HEK293 (cell line): ENCODE measurements around the gene MEGF9.

Source experiments
- CTCF ChIA-PET: fragments of 350-600 bp; formaldehyde crosslinking; extraction: SDS; loops from one replicate; lab custom pipeline; 2021; ENCODE audit warnings: antibody characterized with exemption; lab: Yijun Ruan, JAX
- POLR2A ChIA-PET: fragments of 300-600 bp; formaldehyde crosslinking; extraction: SDS; loops from one replicate; lab custom pipeline; 2020; ENCODE audit warnings: antibody characterized with exemption, inconsistent platforms; lab: Yijun Ruan, JAX
- H3K27ac ChIP-seq: fragments of 200-500 bp; sonication (Bioruptor generic); 2 replicates; pipeline ENCODE4 v1.5.1; 2014; ENCODE audit warnings: low read depth, low read length, control low read depth, inconsistent platforms; ENCODE audit errors: extremely low read depth
- H3K36me3 ChIP-seq, 2 experiments: fragments of 200-500 bp in 1 of 2; sonication (Bioruptor generic) in 1 of 2; 1 replicate in 1 of 2; 2 replicates in 1 of 2; pipeline ENCODE4 v1.5.1; 2014 to 2017; ENCODE audit warnings: inconsistent platforms in 2 of 2, low read length in 2 of 2; ENCODE audit not compliant: control insufficient read depth in 2 of 2, insufficient read depth in 1 of 2
- H3K4me1 ChIP-seq: fragments of 200-500 bp; sonication (Bioruptor generic); 2 replicates; pipeline ENCODE4 v1.5.1; 2014; ENCODE audit warnings: mild to moderate bottlenecking, low read length, inconsistent platforms; ENCODE audit not compliant: control insufficient read depth, insufficient read depth
- H3K4me3 ChIP-seq: 2 replicates; pipeline ENCODE4 v1.5.1; 2011; ENCODE audit warnings: low read depth, mild to moderate bottlenecking, control low read depth, low read length, moderate library complexity
- H3K9me3 ChIP-seq: fragments of 200-500 bp; sonication (Bioruptor generic); 2 replicates; pipeline ENCODE4 v1.5.1; 2014; ENCODE audit warnings: low read depth, low read length, inconsistent platforms; ENCODE audit not compliant: control insufficient read depth, insufficient read depth
- BCL11A ChIP-seq: fragments of 450-650 bp; formaldehyde crosslinking; IDR thresholded peaks from 2 replicates; pipeline ENCODE4 v1.5.1; 2016; ENCODE audit warnings: low read depth, missing biosample characterization, missing genetic modification characterization
- BCL11B ChIP-seq: fragments of 450-650 bp; formaldehyde crosslinking; IDR thresholded peaks from 2 replicates; pipeline ENCODE4 v1.5.1; 2016; ENCODE audit warnings: low read depth, missing biosample characterization, missing genetic modification characterization
- HOXC10 ChIP-seq: sonication (generic); formaldehyde crosslinking; IDR thresholded peaks from 2 replicates; pipeline ENCODE4 v1.8.1; 2023; ENCODE audit warnings: mild to moderate bottlenecking, missing genetic modification reagents
- KLF10 ChIP-seq: fragments of 450-650 bp; IDR thresholded peaks from 2 replicates; pipeline ENCODE4 v1.5.1; 2018; ENCODE audit warnings: missing biosample characterization, mild to moderate bottlenecking, missing genetic modification characterization
- KLF16 ChIP-seq: fragments of 450-650 bp; formaldehyde crosslinking; IDR thresholded peaks from 2 replicates; pipeline ENCODE4 v1.5.1; 2017; ENCODE audit warnings: missing biosample characterization, missing genetic modification characterization
- REPIN1 ChIP-seq: fragments of 450-650 bp; formaldehyde crosslinking; IDR thresholded peaks from 2 replicates; pipeline ENCODE4 v1.5.1; 2017; ENCODE audit warnings: missing biosample characterization, missing genetic modification characterization, low read depth
- YY1 ChIP-seq: fragments of 450-650 bp; formaldehyde crosslinking; IDR thresholded peaks from 2 replicates; pipeline ENCODE4 v1.5.1; 2018; ENCODE audit warnings: missing biosample characterization, missing genetic modification characterization
- ZBTB11 ChIP-seq: fragments of 450-650 bp; formaldehyde crosslinking; conservative IDR thresholded peaks from 2 replicates; pipeline ENCODE4 v1.5.1; 2016; ENCODE audit warnings: low read depth, missing biosample characterization, missing genetic modification characterization
- ZNF341 ChIP-seq: fragments of 450-650 bp; formaldehyde crosslinking; IDR thresholded peaks from 2 replicates; pipeline ENCODE4; 2016; ENCODE audit warnings: low read depth, missing biosample characterization, missing genetic modification characterization
- ZNF362 ChIP-seq: fragments of 450-650 bp; formaldehyde crosslinking; IDR thresholded peaks from 2 replicates; pipeline ENCODE4 v1.5.1; 2016; ENCODE audit warnings: missing biosample characterization, missing genetic modification characterization
- ZNF521 ChIP-seq: fragments of 450-650 bp; formaldehyde crosslinking; IDR thresholded peaks from 2 replicates; pipeline ENCODE4 v1.5.1; 2017; ENCODE audit warnings: missing biosample characterization, mild to moderate bottlenecking, missing genetic modification characterization
- ZNF529 ChIP-seq: fragments of 450-650 bp; formaldehyde crosslinking; IDR thresholded peaks from 2 replicates; pipeline ENCODE4 v1.5.1; 2017; ENCODE audit warnings: missing genetic modification characterization, missing biosample characterization; ENCODE audit not compliant: insufficient replicate concordance
- ZNF548 ChIP-seq: fragments of 450-650 bp; formaldehyde crosslinking; IDR thresholded peaks from 2 replicates; pipeline ENCODE4 v1.5.1; 2016; ENCODE audit warnings: missing biosample characterization, missing genetic modification characterization
- ZNF623 ChIP-seq: fragments of 450-650 bp; formaldehyde crosslinking; IDR thresholded peaks from 2 replicates; pipeline ENCODE4 v1.5.1; 2016; ENCODE audit warnings: missing biosample characterization, missing genetic modification characterization
- ZNF701 ChIP-seq: fragments of 450-650 bp; formaldehyde crosslinking; IDR thresholded peaks from 2 replicates; pipeline ENCODE4 v1.5.1; 2016; ENCODE audit warnings: missing biosample characterization, missing genetic modification characterization
- ZNF777 ChIP-seq: fragments of 450-650 bp; formaldehyde crosslinking; IDR thresholded peaks from 2 replicates; pipeline ENCODE4 v1.5.1; 2017; ENCODE audit warnings: missing biosample characterization, missing genetic modification characterization, borderline replicate concordance
- ZNF785 ChIP-seq: fragments of 450-650 bp; formaldehyde crosslinking; IDR thresholded peaks from 2 replicates; pipeline ENCODE4 v1.5.1; 2016; ENCODE audit warnings: missing biosample characterization, missing genetic modification characterization
- ZNF792 ChIP-seq: fragments of 450-650 bp; formaldehyde crosslinking; IDR thresholded peaks from 2 replicates; pipeline ENCODE4 v1.5.1; 2016; ENCODE audit warnings: missing biosample characterization, missing genetic modification characterization
- ZSCAN16 ChIP-seq: fragments of 450-650 bp; formaldehyde crosslinking; IDR thresholded peaks from 2 replicates; pipeline ENCODE4 v1.5.1; 2016; ENCODE audit warnings: missing biosample characterization, missing genetic modification characterization
- ZSCAN18 ChIP-seq: fragments of 450-650 bp; formaldehyde crosslinking; IDR thresholded peaks from 2 replicates; pipeline ENCODE4 v1.5.1; 2016; ENCODE audit warnings: missing biosample characterization, missing genetic modification characterization

The MEGF9 gene

GRCh38 chr9:120724757-120725400 is 10.6 kb upstream of the MEGF9 start:
- ChIA-PET CTCF (no interaction called here), POLR2A (interaction anchor here (1.3 kb wide), 1 partner anchor 11 kb away, joined by 4 read pairs; the partner anchor contains the start of gene MEGF9)
- no peak overlapping the region for H3K27ac ChIP-seq

GRCh38 chr9:120723565-120723964 is 9.3 kb upstream of the MEGF9 start:
- no peaks in the 10 kb centered on the region for H3K36me3 ChIP-seq
- H3K4me1 ChIP-seq, result no peaks in the 10 kb centered on the region
- H3K9me3 ChIP-seq, result no peaks in the 10 kb centered on the region
- no peak overlapping the region for H3K4me3 ChIP-seq
- POLR2A ChIA-PET, result no interaction called here
- H3K27ac ChIP-seq, result no peak overlapping the region
- CTCF ChIA-PET, result no interaction called here
- TF ChIP-seq ZNF362 (tag by site-specific recombination), result no peak
- TF ChIP-seq ZNF785 (tag by site-specific recombination), result no peak
- TF ChIP-seq ZNF341 (tag by site-specific recombination), result no peak
- TF ChIP-seq ZNF623 (tag by site-specific recombination), result no peak
- TF ChIP-seq ZSCAN16 (tag by site-specific recombination), result no peak
- TF ChIP-seq ZNF548, result no peak
- no peak for TF ChIP-seq ZNF701 (tag by site-specific recombination)
- TF ChIP-seq BCL11B (tag by site-specific recombination), result no peak
- TF ChIP-seq ZNF777 (tag by site-specific recombination), result no peak
- TF ChIP-seq YY1 (tag by site-specific recombination), result no peak
- no peak for TF ChIP-seq HOXC10 (CRISPR knock-in tag)
- no peak for TF ChIP-seq KLF16
- TF ChIP-seq BCL11A (tag by site-specific recombination), result no peak
- no peak for TF ChIP-seq ZNF529 (tag by site-specific recombination)
- TF ChIP-seq ZSCAN18 (tag by site-specific recombination), result no peak
- no peak for TF ChIP-seq ZNF521 (tag by site-specific recombination)
- no peak for TF ChIP-seq KLF10 (tag by site-specific recombination)
- no peak for TF ChIP-seq ZNF792 (tag by site-specific recombination)
- TF ChIP-seq ZBTB11 (tag by site-specific recombination), result no peak
- TF ChIP-seq, all 188 proteins: peak for 0

More at GRCh38 chr9:120724757-120725400, 10.6 kb upstream of the MEGF9 start:
- Histone ChIP-seq H3K4me1 (no peaks in the 10 kb centered on the region), H3K36me3 (no peaks in the 10 kb centered on the region), H3K4me3 (no peak overlapping the region), H3K9me3 (no peaks in the 10 kb centered on the region)
- TF ChIP-seq REPIN1 (tag by site-specific recombination), result no peak
- no peak for TF ChIP-seq ZSCAN16 (tag by site-specific recombination)
